ENCODE results near the gene TOB1.

DNA sequence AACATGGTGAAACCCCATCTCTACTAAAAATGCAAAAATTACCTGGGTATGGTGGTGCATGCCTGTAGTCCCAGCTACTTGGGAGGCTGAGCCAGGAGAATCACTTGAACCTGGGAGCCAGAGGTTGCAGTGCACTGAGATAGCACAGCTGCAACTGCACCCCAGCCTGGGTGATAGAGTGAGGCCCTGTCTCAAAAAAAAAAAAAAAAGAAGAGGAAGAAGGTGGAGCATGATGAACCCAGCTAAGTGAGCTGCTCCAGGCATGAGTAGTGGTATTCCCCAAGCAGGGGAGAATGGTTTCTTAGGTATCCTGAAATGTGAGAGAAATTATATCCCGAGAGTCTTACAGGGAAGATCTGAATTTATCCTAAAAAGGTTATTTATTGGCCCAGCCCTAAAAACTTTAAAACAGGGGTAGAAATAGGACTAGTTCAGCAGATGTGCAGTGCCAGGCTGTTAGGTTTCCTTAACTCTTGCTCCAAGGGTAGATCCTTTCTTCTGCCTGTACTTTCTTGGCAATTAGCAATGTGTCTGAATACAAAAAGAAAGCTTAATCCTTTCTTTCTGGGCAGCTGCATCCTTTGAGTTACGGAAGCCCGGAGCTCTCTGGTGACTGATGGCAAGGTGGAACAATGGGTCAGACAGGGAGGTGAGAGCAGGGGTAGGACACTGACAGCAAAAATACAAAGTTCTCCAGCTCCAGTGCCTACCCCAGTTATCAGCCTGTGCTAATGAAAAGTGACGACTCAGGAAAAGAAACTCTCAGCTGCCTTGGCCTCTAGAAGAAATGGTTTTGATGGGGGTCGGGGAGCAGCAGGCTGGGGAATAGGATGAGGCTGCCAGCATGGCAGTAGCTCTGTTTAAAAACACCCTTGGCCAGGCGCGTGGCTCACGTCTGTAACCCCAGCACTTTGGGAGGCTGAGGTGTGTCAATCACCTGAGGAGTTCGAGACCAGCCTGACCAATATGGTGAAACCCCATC, 36.5 kb upstream of the TOB1 start:
- TF ChIP-seq EZH2 (IDR thresholded peaks at IDR 0.05; ENCODE audit: insufficient read depth, poor library complexity, severe bottlenecking) (no peak), EZH2phosphoT487 (IDR thresholded peaks at IDR 0.05; ENCODE audit: insufficient read depth, low read depth) (no peak)
